Suprapubic skin (tissue), 4 donors: ENCODE data around the gene EPAS1. TPM values are rescaled to one million over a fixed set of nuclear protein-coding genes. Genes with fewer than 3 reads are reported as not detected.

Experiments used
- DNase-seq, 2 donors: peaks; one replicate each; pipeline ENCODE4 v3.0.0-alpha.2; 2019; ENCODE audit warnings: low spot score in 2 of 2
- H3K27ac ChIP-seq: fragments of 200-600 bp; sonication (generic); one replicate; pipeline ENCODE4 v1.5.1; 2019
- H3K27me3 ChIP-seq: fragments of 200-600 bp; sonication (generic); one replicate; pipeline ENCODE4 v1.5.1; 2019
- H3K36me3 ChIP-seq: fragments of 200-600 bp; sonication (generic); one replicate; pipeline ENCODE4 v1.5.1; 2019
- H3K4me1 ChIP-seq: fragments of 200-600 bp; sonication (generic); one replicate; pipeline ENCODE4 v1.5.1; 2019
- H3K4me3 ChIP-seq: fragments of 200-600 bp; sonication (generic); one replicate; pipeline ENCODE4 v1.5.1; 2019; ENCODE audit warnings: mild to moderate bottlenecking
- H3K9me3 ChIP-seq: fragments of 200-600 bp; sonication (generic); one replicate; pipeline ENCODE4 v1.5.1; 2019
- CTCF ChIP-seq, 2 donors: fragments of 200-600 bp in 1 of 2; fragments of 450-650 bp in 1 of 2; sonication (generic) in 1 of 2; IDR thresholded peaks; one replicate each; pipeline ENCODE4 v1.5.1; 2016 to 2019; ENCODE audit warnings: antibody characterized with exemption in 2 of 2, mild to moderate bottlenecking in 1 of 2, moderate library complexity in 1 of 2
- EP300 ChIP-seq: sonication (generic); formaldehyde crosslinking; IDR thresholded peaks from one replicate; pipeline ENCODE4 v1.6.1; 2017; ENCODE audit warnings: antibody characterized with exemption
- POLR2A ChIP-seq, 2 donors: fragments of 450-650 bp; IDR thresholded peaks; one replicate each; pipeline ENCODE4 v1.6.1; 2017; ENCODE audit warnings: antibody characterized with exemption in 2 of 2, mild to moderate bottlenecking in 2 of 2, moderate library complexity in 2 of 2
- POLR2AphosphoS5 ChIP-seq, 3 donors: sonication (generic); formaldehyde crosslinking; IDR thresholded peaks; one replicate each; pipeline ENCODE4 v1.6.1; 2017; ENCODE audit warnings: antibody characterized with exemption in 3 of 3
- WGBS: methylation state at CpG from one replicate; pipeline ENCODE4 v1.1.5; 2018; 5-methylcytosine and 5-hydroxymethylcytosine counted together
- total RNA-seq, 4 donors: library from RNA; depleted of rRNA; stranded (reverse); fragments of >200 nt; gene quantifications; one replicate each; pipeline ENCODE4 v1.1.0, GENCODE V29; 2016

Gene EPAS1
- total RNA-seq, 4 donors from 2014 or later: 110 to 271 (median 142) TPM

GRCh38 chr2:46379213-46380037, 82.2 kb downstream of the EPAS1 start:
- no peak overlapping the region for H3K4me3 ChIP-seq
- no peak for TF ChIP-seq POLR2A (IDR thresholded peaks at IDR 0.05)
- no peak for TF ChIP-seq EP300
- no peak for TF ChIP-seq POLR2AphosphoS5 (IDR thresholded peaks at IDR 0.05)
- no peak for TF ChIP-seq CTCF (IDR thresholded peaks at IDR 0.05)
- no peak overlapping the region for H3K27ac ChIP-seq
- no peaks in the 10 kb centered on the region for H3K27me3 ChIP-seq
- 84% methylated on average over 9 of the region's 9 CpGs for WGBS
- no peaks in the 10 kb centered on the region for H3K4me1 ChIP-seq
- no peaks in the 10 kb centered on the region for H3K9me3 ChIP-seq
- DNase-seq: no peak
- peaks cover 95% of the 10 kb centered on the region for H3K36me3 ChIP-seq

DNA sequence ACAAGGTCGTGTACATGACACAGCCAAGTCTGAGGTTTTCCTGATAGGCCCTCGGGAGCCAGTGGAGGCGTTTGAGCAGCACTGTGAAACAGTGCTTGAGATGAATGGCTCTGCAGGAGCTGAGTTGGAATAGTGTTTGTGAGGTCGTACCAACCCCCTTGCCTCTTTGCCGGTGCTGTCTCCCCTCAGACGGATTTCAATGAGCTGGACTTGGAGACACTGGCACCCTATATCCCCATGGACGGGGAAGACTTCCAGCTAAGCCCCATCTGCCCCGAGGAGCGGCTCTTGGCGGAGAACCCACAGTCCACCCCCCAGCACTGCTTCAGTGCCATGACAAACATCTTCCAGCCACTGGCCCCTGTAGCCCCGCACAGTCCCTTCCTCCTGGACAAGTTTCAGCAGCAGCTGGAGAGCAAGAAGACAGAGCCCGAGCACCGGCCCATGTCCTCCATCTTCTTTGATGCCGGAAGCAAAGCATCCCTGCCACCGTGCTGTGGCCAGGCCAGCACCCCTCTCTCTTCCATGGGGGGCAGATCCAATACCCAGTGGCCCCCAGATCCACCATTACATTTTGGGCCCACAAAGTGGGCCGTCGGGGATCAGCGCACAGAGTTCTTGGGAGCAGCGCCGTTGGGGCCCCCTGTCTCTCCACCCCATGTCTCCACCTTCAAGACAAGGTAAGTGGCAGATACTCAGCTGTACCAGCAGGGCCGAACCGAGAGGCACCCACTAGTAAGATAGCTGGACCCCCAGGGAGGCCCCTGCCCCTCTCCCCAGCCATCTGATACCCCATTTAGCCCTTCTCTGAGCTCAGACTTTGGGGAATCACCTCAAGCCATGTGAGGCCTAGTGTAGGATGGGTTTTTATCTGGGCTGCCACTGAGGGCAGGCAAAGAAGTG, 83.1 kb downstream of the EPAS1 start:
- Histone ChIP-seq H3K4me3 (no peak overlapping the region), H3K4me1 (no peaks in the 10 kb centered on the region), H3K9me3 (no peaks in the 10 kb centered on the region), H3K27ac (no peak overlapping the region), H3K36me3 (peaks cover 92% of the 10 kb centered on the region), H3K27me3 (no peaks in the 10 kb centered on the region)
- DNase-seq: no peak
- no peak for TF ChIP-seq POLR2A (IDR thresholded peaks at IDR 0.05)
- TF ChIP-seq CTCF (IDR thresholded peaks at IDR 0.05): no peak
- TF ChIP-seq EP300: no peak
- TF ChIP-seq POLR2AphosphoS5 (IDR thresholded peaks at IDR 0.05): no peak
- 95% methylated on average over 16 of the region's 22 CpGs for WGBS

DNA sequence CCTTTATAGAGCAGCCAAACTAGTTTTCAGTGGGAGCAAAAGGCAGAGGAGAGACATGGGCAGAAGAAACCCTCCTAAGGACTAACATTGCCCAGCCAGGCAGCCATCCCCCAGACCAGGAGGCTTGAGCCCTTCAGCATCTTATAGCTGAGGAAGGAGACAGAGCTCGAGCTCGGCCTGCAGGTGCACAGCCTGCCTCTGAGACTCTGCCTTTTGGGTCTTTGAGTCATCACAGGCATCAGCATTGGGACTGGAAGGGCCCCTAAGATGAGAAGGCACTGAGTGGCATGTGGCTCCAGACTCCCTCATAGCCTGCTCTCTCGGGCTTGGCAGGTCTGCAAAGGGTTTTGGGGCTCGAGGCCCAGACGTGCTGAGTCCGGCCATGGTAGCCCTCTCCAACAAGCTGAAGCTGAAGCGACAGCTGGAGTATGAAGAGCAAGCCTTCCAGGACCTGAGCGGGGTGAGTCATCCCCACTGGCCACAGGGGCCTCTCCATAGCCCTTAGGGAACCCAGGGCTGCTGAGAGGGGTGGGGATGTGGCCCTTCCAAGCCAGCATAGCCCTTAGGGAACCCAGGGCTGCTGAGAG, 84.1 kb downstream of the EPAS1 start:
- Histone ChIP-seq H3K4me1 (peaks cover 4% of the 10 kb centered on the region), H3K36me3 (peaks cover 89% of the 10 kb centered on the region), H3K9me3 (no peaks in the 10 kb centered on the region), H3K27ac (no peak overlapping the region), H3K27me3 (no peaks in the 10 kb centered on the region), H3K4me3 (no peak overlapping the region)
- DNase-seq: no peak
- no peak for TF ChIP-seq EP300
- TF ChIP-seq POLR2AphosphoS5 (IDR thresholded peaks at IDR 0.05): no peak
- TF ChIP-seq POLR2A (IDR thresholded peaks at IDR 0.05): no peak
- TF ChIP-seq CTCF (IDR thresholded peaks at IDR 0.05): no peak
- WGBS: 93% methylated on average over 2 of the region's 8 CpGs

DNA sequence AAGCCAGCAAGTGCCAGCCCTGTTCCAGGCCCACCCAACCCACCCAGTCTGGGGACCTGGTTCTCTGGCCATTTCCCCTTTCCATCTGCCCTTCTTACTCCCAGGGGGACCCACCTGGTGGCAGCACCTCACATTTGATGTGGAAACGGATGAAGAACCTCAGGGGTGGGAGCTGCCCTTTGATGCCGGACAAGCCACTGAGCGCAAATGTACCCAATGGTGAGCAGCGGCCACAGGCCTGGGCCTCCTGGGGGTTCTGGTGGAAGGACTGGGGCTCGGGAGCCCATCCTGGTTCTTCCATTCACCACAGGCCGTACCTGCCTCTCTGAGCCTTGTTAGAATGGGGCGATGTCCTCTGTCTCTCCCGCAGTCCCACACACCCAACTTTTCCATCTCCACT, 84.7 kb downstream of the EPAS1 start:
- Histone ChIP-seq H3K27me3 (no peaks in the 10 kb centered on the region), H3K4me3 (no peak overlapping the region), H3K36me3 (peaks cover 84% of the 10 kb centered on the region), H3K9me3 (no peaks in the 10 kb centered on the region), H3K4me1 (peaks cover 4% of the 10 kb centered on the region), H3K27ac (no peak overlapping the region)
- no peak for DNase-seq
- WGBS: 91% methylated on average over 6 of the region's 8 CpGs
- TF ChIP-seq EP300 (no peak), CTCF (IDR thresholded peaks at IDR 0.05) (no peak), POLR2A (IDR thresholded peaks at IDR 0.05) (no peak), POLR2AphosphoS5 (IDR thresholded peaks at IDR 0.05) (no peak)
